HTR-8/SVneo (cell line): ENCODE measurements around the gene GPR35.

Experiments used
- DNase-seq: peaks from one replicate; pipeline ENCODE4 v3.0.0; 2011; ENCODE audit warnings: low spot score, mixed read lengths; ENCODE audit not compliant: insufficient read length
- FAIRE-seq: peaks from 2 replicates; lab custom pipeline; 2011; peaks lifted over from hg19 to GRCh38; lab: Jason Lieb, UNC

The GPR35 gene

GRCh38 chr2:240624950-240625621, at the start of gene GPR35:
Gene GPR35, plus strand, starts transcription at chr2:240625480. Its CDS starts 4,473 bp downstream, at chr2:240629953.
- DNase-seq (no peak), FAIRE-seq (no peak)

GRCh38 chr2:240576036-240576435, 49.2 kb upstream of the GPR35 start:
- DNase-seq (no peak), FAIRE-seq (no peak)

- FAIRE-seq (no peak), DNase-seq (no peak)
Observed at GRCh38 chr2:240576436-240577205, 48.7 kb upstream of the GPR35 start.

- no peak for FAIRE-seq
- no peak for DNase-seq
Observed at GRCh38 chr2:240577281-240578109, 47.8 kb upstream of the GPR35 start.

GRCh38 chr2:240578110-240578450, 47.2 kb upstream of the GPR35 start:
- DNase-seq, result no peak
- FAIRE-seq, result no peak

- FAIRE-seq, result no peak
Observed at GRCh38 chr2:240578488-240578887, 46.8 kb upstream of the GPR35 start.

GRCh38 chr2:240579071-240579762, 46.1 kb upstream of the GPR35 start:
- no peak for FAIRE-seq
- no peak for DNase-seq

More at GRCh38 chr2:240578488-240578887, 46.8 kb upstream of the GPR35 start:
- no peak for DNase-seq

GRCh38 chr2:240579771-240580614, 45.3 kb upstream of the GPR35 start:
- FAIRE-seq (peak; percentile 95), DNase-seq (peak; percentile 77)

GRCh38 chr2:240581811-240582210, 43.5 kb upstream of the GPR35 start:
- DNase-seq, result no peak
- peak; percentile 73 for FAIRE-seq

- DNase-seq (no peak), FAIRE-seq (no peak)
Observed at GRCh38 chr2:240582781-240583180, 42.5 kb upstream of the GPR35 start.

GRCh38 chr2:240583774-240584173, 41.5 kb upstream of the GPR35 start:
- DNase-seq (no peak), FAIRE-seq (no peak)

- FAIRE-seq, result no peak
- no peak for DNase-seq
Observed at GRCh38 chr2:240584486-240585031, 40.7 kb upstream of the GPR35 start.

- FAIRE-seq (no peak), DNase-seq (no peak)
Observed at GRCh38 chr2:240585101-240585500, 40.2 kb upstream of the GPR35 start.

- FAIRE-seq, result no peak
Observed at GRCh38 chr2:240585681-240586197, 39.5 kb upstream of the GPR35 start.

GRCh38 chr2:240586198-240586918, 38.9 kb upstream of the GPR35 start, which contains the start of gene CAPN10:
Gene CAPN10, plus strand, starts transcription at chr2:240586734. Its CDS starts 178 bp downstream, at chr2:240586912.
- DNase-seq (peak; percentile 98), FAIRE-seq (peak; percentile 98)

More at GRCh38 chr2:240585681-240586197, 39.5 kb upstream of the GPR35 start:
- no peak for DNase-seq

GRCh38 chr2:240586919-240587800, 38.1 kb upstream of the GPR35 start:
- DNase-seq, result no peak
- peak; percentile 28 for FAIRE-seq

GRCh38 chr2:240588006-240588655, 37.1 kb upstream of the GPR35 start:
- FAIRE-seq (no peak), DNase-seq (no peak)
